Activated CD4-positive, alpha-beta memory T cell treated with anti-CD3 and anti-CD28 coated beads for 36 hours (primary cell): ENCODE data around the gene SPOPL. TPM values are rescaled to one million over a fixed set of nuclear protein-coding genes. Genes with fewer than 3 reads are reported as not detected.
"Not testable (repeated sequence)": the region's sequence is repeated elsewhere in the genome, so short reads cannot be mapped to it uniquely, and the experiment has no call there.

ENCODE experiments used
- CTCF ChIA-PET: fragments of 350-600 bp; sonication (Branson Sonifier 250); formaldehyde crosslinking; loops from one replicate; lab custom pipeline; 2021; ENCODE audit warnings: antibody characterized with exemption, inconsistent platforms; lab: Charles Lee
- POLR2A ChIA-PET: fragments of 350-600 bp; sonication (Branson Sonifier 250); formaldehyde crosslinking; loops from one replicate; lab custom pipeline; 2021; ENCODE audit warnings: antibody characterized with exemption; lab: Charles Lee
- DNase-seq: peaks from one replicate; pipeline ENCODE4 v3.0.0-alpha.2; 2020
- H3K27ac Mint-ChIP-seq: one replicate; pipeline ENCODE4 v1.8.0; 2021; ENCODE audit warnings: mixed read lengths
- H3K27me3 Mint-ChIP-seq: one replicate; pipeline ENCODE4 v1.8.0; 2021; ENCODE audit warnings: mixed read lengths
- H3K36me3 Mint-ChIP-seq: one replicate; pipeline ENCODE4 v1.8.0; 2021; ENCODE audit warnings: mixed read lengths
- H3K4me1 Mint-ChIP-seq: one replicate; pipeline ENCODE4 v1.8.0; 2021; ENCODE audit warnings: low read depth, mixed read lengths
- H3K4me3 Mint-ChIP-seq: one replicate; pipeline ENCODE4 v1.8.0; 2021; ENCODE audit warnings: mild to moderate bottlenecking, mixed read lengths
- H3K9me3 Mint-ChIP-seq: one replicate; pipeline ENCODE4 v1.8.0; 2021; ENCODE audit warnings: mixed read lengths
- intact Hi-C: fragments of 100-400 bp; cut with micrococcal nuclease; formaldehyde crosslinking; loops from one replicate; pipeline ENCODE4 v1.15.1; 2023
- total RNA-seq, 2 experiments: library from RNA; stranded (reverse); gene quantifications; one replicate each; pipeline ENCODE4 v1.2.3, GENCODE V29; 2021

The SPOPL gene
- total RNA-seq, 2 experiments from 2014 or later: 10.6 to 12.3 TPM

- H3K27ac Mint-ChIP-seq: no peak overlapping the region
- peaks cover 4% of the 10 kb centered on the region for H3K9me3 Mint-ChIP-seq
- POLR2A ChIA-PET: no interaction called here
- intact Hi-C loops: loop anchor here (5.0 kb wide), 1 partner anchor 42 kb away; no protein-coding TSS in a partner anchor
- peaks cover 39% of the 10 kb centered on the region for H3K4me1 Mint-ChIP-seq
- CTCF ChIA-PET: interaction anchor here (0.6 kb wide), 1 partner anchor 8 kb away, joined by 3 read pairs; no protein-coding TSS in a partner anchor
- peaks cover 4% of the 10 kb centered on the region for H3K27me3 Mint-ChIP-seq
- H3K36me3 Mint-ChIP-seq: peaks cover 16% of the 10 kb centered on the region
- no peak overlapping the region for H3K4me3 Mint-ChIP-seq
- DNase-seq: no peak
Observed at GRCh38 chr2:138510319-138510718, 8.7 kb downstream of the SPOPL start.

- H3K4me3 Mint-ChIP-seq: no peak overlapping the region
- H3K27me3 Mint-ChIP-seq: peaks cover 4% of the 10 kb centered on the region
- ChIA-PET POLR2A (no interaction called here), CTCF (no interaction called here)
- H3K4me1 Mint-ChIP-seq: peaks cover 46% of the 10 kb centered on the region
- H3K27ac Mint-ChIP-seq: no peak overlapping the region
- peaks cover 16% of the 10 kb centered on the region for H3K36me3 Mint-ChIP-seq
- DNase-seq: no peak
- intact Hi-C loops: loop anchor here (5.0 kb wide), 1 partner anchor 40 kb away; no protein-coding TSS in a partner anchor
- peaks cover 4% of the 10 kb centered on the region for H3K9me3 Mint-ChIP-seq
Observed at GRCh38 chr2:138512672-138513071, 11.1 kb downstream of the SPOPL start.

DNA sequence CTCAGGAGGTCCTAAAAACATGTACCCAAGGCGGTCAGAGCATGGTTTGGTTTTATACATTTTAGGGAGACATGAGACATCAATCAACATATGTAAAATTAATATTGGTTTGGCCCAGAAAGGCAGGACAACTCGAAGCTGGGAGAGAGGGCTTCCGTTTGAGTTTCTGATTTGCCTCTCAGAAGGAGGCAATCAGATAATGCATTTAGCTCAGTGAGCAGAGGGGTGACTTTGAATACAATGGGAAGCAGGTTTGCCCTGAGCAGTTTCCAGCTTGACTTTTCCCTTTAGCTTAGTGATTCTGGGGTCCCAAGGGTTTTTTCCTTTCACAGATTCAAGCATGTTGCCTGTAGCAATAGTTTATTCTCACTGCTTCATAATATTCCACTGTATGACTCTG, 12.6 kb downstream of the SPOPL start:
- peaks cover 49% of the 10 kb centered on the region for H3K4me1 Mint-ChIP-seq
- POLR2A ChIA-PET: no interaction called here
- peaks cover 16% of the 10 kb centered on the region for H3K36me3 Mint-ChIP-seq
- H3K4me3 Mint-ChIP-seq: no peak overlapping the region
- intact Hi-C loops: loop anchor here (5.0 kb wide), 1 partner anchor 38 kb away; no protein-coding TSS in a partner anchor
- DNase-seq: no peak
- peaks cover 4% of the 10 kb centered on the region for H3K27me3 Mint-ChIP-seq
- H3K9me3 Mint-ChIP-seq: peaks cover 4% of the 10 kb centered on the region
- CTCF ChIA-PET: no interaction called here
- no peak overlapping the region for H3K27ac Mint-ChIP-seq

GRCh38 chr2:138515092-138515491, 13.5 kb downstream of the SPOPL start:
- no peak overlapping the region for H3K27ac Mint-ChIP-seq
- no peak overlapping the region for H3K4me3 Mint-ChIP-seq
- ChIA-PET POLR2A (interaction anchor here (1.3 kb wide), 1 partner anchor 14 kb away, joined by 5 read pairs; no protein-coding TSS in a partner anchor), CTCF (no interaction called here)
- intact Hi-C loops: no loop called here
- peaks cover 4% of the 10 kb centered on the region for H3K9me3 Mint-ChIP-seq
- peaks cover 8% of the 10 kb centered on the region for H3K36me3 Mint-ChIP-seq
- H3K4me1 Mint-ChIP-seq: peaks cover 44% of the 10 kb centered on the region
- peaks cover 4% of the 10 kb centered on the region for H3K27me3 Mint-ChIP-seq
- no peak for DNase-seq

- DNase-seq: no peak
- Mint-ChIP-seq H3K4me1 (peaks cover 42% of the 10 kb centered on the region), H3K36me3 (peaks cover 5% of the 10 kb centered on the region), H3K4me3 (no peak overlapping the region), H3K27ac (no peak overlapping the region), H3K27me3 (peaks cover 4% of the 10 kb centered on the region), H3K9me3 (peaks cover 2% of the 10 kb centered on the region)
- intact Hi-C loops: loop anchor here (1.0 kb wide), 1 partner anchor 13 kb away; no protein-coding TSS in a partner anchor
- ChIA-PET CTCF (no interaction called here), POLR2A (interaction anchor here (1.3 kb wide), 1 partner anchor 16 kb away, joined by 5 read pairs; no protein-coding TSS in a partner anchor)
Observed at GRCh38 chr2:138516030-138516704, 14.6 kb downstream of the SPOPL start.

DNA sequence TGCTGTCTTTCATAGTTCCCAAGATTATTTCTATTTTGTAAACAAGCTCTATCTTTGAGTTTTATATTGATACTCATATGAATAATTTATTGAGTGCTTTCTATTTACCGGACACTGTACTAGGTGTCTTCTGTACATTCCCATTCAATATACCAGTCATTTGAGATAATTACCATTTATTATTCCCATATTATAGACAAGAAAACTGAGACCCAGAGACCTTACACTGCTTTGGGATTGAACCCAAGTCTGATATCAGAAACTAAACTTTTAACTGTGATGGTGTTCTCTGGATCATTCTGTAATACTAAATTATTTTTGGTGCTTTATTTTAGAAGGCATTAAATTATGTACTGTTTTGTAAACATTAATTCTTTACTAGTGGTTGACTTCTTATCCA, 17.3 kb downstream of the SPOPL start:
- Mint-ChIP-seq H3K4me1 (peaks cover 43% of the 10 kb centered on the region), H3K9me3 (peaks cover 12% of the 10 kb centered on the region), H3K27me3 (peaks cover 3% of the 10 kb centered on the region), H3K27ac (no peak overlapping the region), H3K36me3 (peaks cover 20% of the 10 kb centered on the region), H3K4me3 (no peak overlapping the region)
- intact Hi-C loops: no loop called here
- no peak for DNase-seq
- CTCF ChIA-PET: no interaction called here
- POLR2A ChIA-PET: no interaction called here

GRCh38 chr2:138521821-138522220, 20.3 kb downstream of the SPOPL start:
- Mint-ChIP-seq H3K4me3 (no peak overlapping the region), H3K27ac (no peak overlapping the region), H3K9me3 (peaks cover 24% of the 10 kb centered on the region), H3K27me3 (no peaks in the 10 kb centered on the region), H3K36me3 (peaks cover 32% of the 10 kb centered on the region), H3K4me1 (peaks cover 23% of the 10 kb centered on the region)
- DNase-seq: no peak
- CTCF ChIA-PET: no interaction called here
- POLR2A ChIA-PET: interaction anchor here (1.2 kb wide), 1 partner anchor 18 kb away, joined by 3 read pairs; no protein-coding TSS in a partner anchor
- intact Hi-C loops: no loop called here

- no peak for DNase-seq
- Mint-ChIP-seq H3K36me3 (peaks cover 32% of the 10 kb centered on the region), H3K9me3 (peaks cover 24% of the 10 kb centered on the region), H3K27ac (no peak overlapping the region), H3K4me1 (peaks cover 22% of the 10 kb centered on the region), H3K27me3 (no peaks in the 10 kb centered on the region), H3K4me3 (no peak overlapping the region)
- POLR2A ChIA-PET: interaction anchor here (1.2 kb wide), 1 partner anchor 19 kb away, joined by 3 read pairs; no protein-coding TSS in a partner anchor
- CTCF ChIA-PET: no interaction called here
- intact Hi-C loops: no loop called here
Observed at GRCh38 chr2:138522556-138522955, 21.0 kb downstream of the SPOPL start.

GRCh38 chr2:138523018-138523672, 21.6 kb downstream of the SPOPL start:
- CTCF ChIA-PET, DNase-seq, H3K27me3 Mint-ChIP-seq, intact Hi-C loops, H3K27ac Mint-ChIP-seq, H3K4me3 Mint-ChIP-seq: not testable (repeated sequence)
- peaks cover 24% of the 10 kb centered on the region for H3K9me3 Mint-ChIP-seq
- POLR2A ChIA-PET: interaction anchor here (1.2 kb wide), 1 partner anchor 19 kb away, joined by 3 read pairs; no protein-coding TSS in a partner anchor
- peaks cover 26% of the 10 kb centered on the region for H3K4me1 Mint-ChIP-seq
- H3K36me3 Mint-ChIP-seq: peaks cover 32% of the 10 kb centered on the region

DNA sequence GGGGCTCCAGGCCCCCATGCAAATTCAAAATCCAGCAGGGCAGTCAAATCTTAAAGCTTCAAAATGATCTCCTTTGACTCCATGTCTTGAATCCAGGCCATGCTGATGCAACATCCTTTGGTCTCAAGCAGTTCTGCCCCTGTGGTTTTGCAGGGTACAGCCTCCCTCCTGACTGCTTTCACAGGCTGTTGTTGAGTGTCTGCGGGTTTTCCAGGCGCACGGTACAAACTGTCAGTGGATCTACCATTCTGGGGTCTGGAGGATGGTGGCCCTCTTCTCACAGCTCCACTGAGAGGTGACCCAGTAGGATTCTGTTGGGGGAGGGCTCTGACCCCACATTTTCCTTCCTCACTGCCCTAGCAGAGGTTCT, 22.1 kb downstream of the SPOPL start:
- intact Hi-C loops, H3K27ac Mint-ChIP-seq, CTCF ChIA-PET, H3K27me3 Mint-ChIP-seq, H3K4me3 Mint-ChIP-seq, POLR2A ChIA-PET, DNase-seq: not testable (repeated sequence)
- Mint-ChIP-seq H3K9me3 (peaks cover 24% of the 10 kb centered on the region), H3K36me3 (peaks cover 32% of the 10 kb centered on the region), H3K4me1 (peaks cover 28% of the 10 kb centered on the region)

- POLR2A ChIA-PET, H3K27me3 Mint-ChIP-seq, DNase-seq, H3K4me3 Mint-ChIP-seq, intact Hi-C loops, H3K27ac Mint-ChIP-seq, CTCF ChIA-PET: not testable (repeated sequence)
- H3K36me3 Mint-ChIP-seq: peaks cover 32% of the 10 kb centered on the region
- peaks cover 28% of the 10 kb centered on the region for H3K4me1 Mint-ChIP-seq
- peaks cover 24% of the 10 kb centered on the region for H3K9me3 Mint-ChIP-seq
Observed at GRCh38 chr2:138524353-138524752, 22.8 kb downstream of the SPOPL start.

GRCh38 chr2:138531913-138532312, 30.3 kb downstream of the SPOPL start:
- CTCF ChIA-PET: no interaction called here
- intact Hi-C loops: no loop called here
- DNase-seq: no peak
- peaks cover 31% of the 10 kb centered on the region for H3K4me1 Mint-ChIP-seq
- H3K9me3 Mint-ChIP-seq: peaks cover 2% of the 10 kb centered on the region
- H3K27me3 Mint-ChIP-seq: no peaks in the 10 kb centered on the region
- no peak overlapping the region for H3K4me3 Mint-ChIP-seq
- POLR2A ChIA-PET: no interaction called here
- peaks cover 13% of the 10 kb centered on the region for H3K36me3 Mint-ChIP-seq
- no peak overlapping the region for H3K27ac Mint-ChIP-seq
